A549 (cell line): ENCODE results near the gene RAPGEF6. TPM values are rescaled to one million over a fixed set of nuclear protein-coding genes. Genes with fewer than 3 reads are reported as not detected.

ENCODE experiments used
- ATAC-seq, 2 experiments: fragments of 200-7000 bp in 1 of 2; fragments of >200 bp in 1 of 2; cut with Nextera tagmentation in 1 of 2; cut with Tn5 transposase in 1 of 2; 3 replicates each; pipeline versions ENCODE4 v1.8.0 to v1.9.1; 2018 to 2020; ENCODE audit warnings: mild to moderate bottlenecking in 1 of 2, moderate library complexity in 1 of 2
- CTCF ChIA-PET: fragments of 300-600 bp; sonication (Branson Sonifier 250); formaldehyde crosslinking; extraction: SDS; loops from one replicate; lab custom pipeline; 2021; ENCODE audit warnings: antibody characterized with exemption, inconsistent platforms; lab: Yijun Ruan, JAX
- POLR2A ChIA-PET: fragments of 350-600 bp; formaldehyde crosslinking; extraction: SDS; loops from one replicate; lab custom pipeline; 2021; ENCODE audit warnings: antibody characterized with exemption, inconsistent platforms; lab: Yijun Ruan, JAX
- DNase-seq, 2 experiments: peaks; one replicate each; pipeline versions ENCODE4 v3.0.0 to v3.0.0-alpha.2; 2011 to 2016; ENCODE audit warnings: low read depth in 1 of 2, low spot score in 1 of 2
- FAIRE-seq: peaks from 2 replicates; lab custom pipeline; 2011; peaks lifted over from hg19 to GRCh38; lab: Jason Lieb, UNC
- H3K27ac ChIP-seq, 2 experiments: fragments of >200 bp; sonication (Bioruptor Twin); formaldehyde crosslinking; 3 replicates each; pipeline ENCODE4 v1.5.1; 2016 to 2017
- H3K4me1 ChIP-seq: fragments of >200 bp; sonication (Bioruptor Twin); formaldehyde crosslinking; 3 replicates; pipeline ENCODE4 v1.6.1; 2016
- H3K4me2 ChIP-seq: fragments of >200 bp; sonication (Bioruptor Twin); formaldehyde crosslinking; 3 replicates; pipeline ENCODE4 v1.6.1; 2016
- H3K4me3 ChIP-seq: fragments of >200 bp; sonication (Bioruptor Twin); formaldehyde crosslinking; 3 replicates; pipeline ENCODE4 v1.5.1; 2016
- H3K9me3 ChIP-seq: fragments of >200 bp; sonication (Bioruptor Twin); formaldehyde crosslinking; 3 replicates; pipeline ENCODE4 v1.6.1; 2016
- BHLHE40 ChIP-seq: IDR thresholded peaks from 2 replicates; pipeline ENCODE4 v1.6.1; 2012; ENCODE audit warnings: low read depth, low read length, inconsistent platforms
- CEBPB ChIP-seq, 2 experiments: fragments of >200 bp in 1 of 2; sonication (Bioruptor Twin) in 1 of 2; formaldehyde crosslinking in 1 of 2; IDR thresholded peaks; 2 replicates each; pipeline ENCODE4 v1.6.1; 2012 to 2016
- CHD2 ChIP-seq: fragments of 150-350 bp; IDR thresholded peaks from 2 replicates; pipeline ENCODE4 v1.6.1; 2014; ENCODE audit warnings: low read length; ENCODE audit not compliant: partially characterized antibody
- E2F6 ChIP-seq: IDR thresholded peaks from 2 replicates; pipeline ENCODE4 v1.6.1; 2012; ENCODE audit warnings: low read depth, borderline replicate concordance
- EHF ChIP-seq: fragments of 250-450 bp; sonication (Bioruptor Pico); IDR thresholded peaks from 2 replicates; pipeline ENCODE4 v1.5.0; 2020; ENCODE audit warnings: mild to moderate bottlenecking
- ELK1 ChIP-seq: fragments of 150-350 bp; IDR thresholded peaks from 2 replicates; pipeline ENCODE4 v1.6.1; 2014; ENCODE audit warnings: low read depth, mild to moderate bottlenecking, low read length
- FOSB ChIP-seq: fragments of 250-450 bp; sonication (Bioruptor Pico); IDR thresholded peaks from 2 replicates; pipeline ENCODE4 v1.5.0; 2020; ENCODE audit warnings: mild to moderate bottlenecking, moderate library complexity
- FOSL2 ChIP-seq, 2 experiments: fragments of 450-650 bp in 1 of 2; fragments of >200 bp in 1 of 2; sonication (Bioruptor Twin) in 1 of 2; formaldehyde crosslinking; IDR thresholded peaks; 2 replicates each; pipeline versions ENCODE4 v1.5.0 to v1.6.1; 2016 to 2020; ENCODE audit warnings: mild to moderate bottlenecking in 1 of 2, moderate library complexity in 1 of 2
- FOXS1 ChIP-seq: fragments of 250-450 bp; sonication (Bioruptor Pico); IDR thresholded peaks from 2 replicates; pipeline ENCODE4 v1.5.0; 2020; ENCODE audit warnings: mild to moderate bottlenecking, moderate library complexity
- HEYL ChIP-seq: fragments of 250-450 bp; sonication (Bioruptor Pico); IDR thresholded peaks from 2 replicates; pipeline ENCODE4 v1.8.0; 2021; ENCODE audit warnings: mild to moderate bottlenecking, moderate library complexity
- HOXA7 ChIP-seq: fragments of 250-450 bp; sonication (Bioruptor Pico); IDR thresholded peaks from 2 replicates; pipeline ENCODE4 v1.5.0; 2020; ENCODE audit warnings: mild to moderate bottlenecking, moderate library complexity
- JUN ChIP-seq, 2 experiments: fragments of >200 bp; sonication (Bioruptor Twin); formaldehyde crosslinking; IDR thresholded peaks; 2 replicates in 1 of 2; 3 replicates in 1 of 2; pipeline ENCODE4 v1.6.1; 2016 to 2017
- JUNB ChIP-seq: fragments of >200 bp; sonication (Bioruptor Twin); formaldehyde crosslinking; IDR thresholded peaks from 2 replicates; pipeline ENCODE4 v1.6.1; 2016
- KDM5A ChIP-seq: fragments of 200-600 bp; sonication (generic); IDR thresholded peaks from 2 replicates; pipeline ENCODE4 v1.6.1; 2016; ENCODE audit warnings: antibody characterized with exemption, mild to moderate bottlenecking
- MAFK ChIP-seq: fragments of 450-650 bp; IDR thresholded peaks from 2 replicates; pipeline ENCODE4 v1.6.1; 2014; ENCODE audit not compliant: partially characterized antibody
- NFE2L2 ChIP-seq: fragments of 150-350 bp; conservative IDR thresholded peaks from 2 replicates; pipeline ENCODE4 v1.6.1; 2014; ENCODE audit warnings: low read length
- NR3C1 ChIP-seq: fragments of >200 bp; sonication (Bioruptor Twin); formaldehyde crosslinking; IDR thresholded peaks from 3 replicates; pipeline ENCODE4 v1.6.1; 2017
- PHF8 ChIP-seq: fragments of 200-600 bp; sonication (generic); IDR thresholded peaks from 2 replicates; pipeline ENCODE4 v1.6.1; 2016; ENCODE audit warnings: low read depth, mild to moderate bottlenecking, antibody characterized with exemption, moderate library complexity, borderline replicate concordance
- RAD21 ChIP-seq, 2 experiments: fragments of >200 bp in 1 of 2; sonication (Bioruptor Twin) in 1 of 2; formaldehyde crosslinking in 1 of 2; IDR thresholded peaks in 1 of 2; conservative IDR thresholded peaks in 1 of 2; 2 replicates in 1 of 2; 3 replicates in 1 of 2; pipeline ENCODE4 v1.6.1; 2012 to 2018; ENCODE audit warnings: inconsistent platforms in 1 of 2
- RCOR1 ChIP-seq: fragments of 150-350 bp; IDR thresholded peaks from 2 replicates; pipeline ENCODE4 v1.6.1; 2014; ENCODE audit warnings: antibody characterized with exemption, low read length, low read depth
- RNF2 ChIP-seq: fragments of 200-600 bp; sonication (generic); IDR thresholded peaks from 2 replicates; pipeline ENCODE4 v1.6.1; 2016; ENCODE audit warnings: low read depth, mild to moderate bottlenecking, antibody characterized with exemption, moderate library complexity, borderline replicate concordance
- SMC3 ChIP-seq: fragments of >200 bp; sonication (Bioruptor Twin); formaldehyde crosslinking; IDR thresholded peaks from 3 replicates; pipeline ENCODE4 v1.6.1; 2018; ENCODE audit warnings: inconsistent platforms
- WGBS: methylation state at CpG from one replicate; pipeline ENCODE4 v1.1.6; 2017; ENCODE audit errors: missing lambda C conversion rate; 5-methylcytosine and 5-hydroxymethylcytosine counted together
- polyA plus RNA-seq, 4 experiments: library from polyadenylated mRNA; depleted of rRNA in 3 of 4; stranded (reverse); fragments of >200 nt; fragmentation: RNase III in 1 of 4; extraction: RNeasy Plus Mini Kit Qiagen cat#74134 plus additional on column Dnase treatment in 1 of 4; gene quantifications; 2 replicates in 3 of 4; 3 replicates in 1 of 4; pipeline ENCODE4 v1.2.3, GENCODE V29; 2011 to 2017
- TF ChIP-seq, protein P1 (sequence below): fragments of 250-450 bp; sonication (Bioruptor Pico); IDR thresholded peaks from 2 replicates; pipeline ENCODE4 v1.5.0; 2020; ENCODE audit warnings: low read depth, mild to moderate bottlenecking, moderate library complexity
- TF ChIP-seq, protein P2 (sequence below): fragments of 450-650 bp; IDR thresholded peaks from 2 replicates; pipeline ENCODE4 v1.6.1; 2014; ENCODE audit warnings: antibody characterized with exemption

The RAPGEF6 gene
- polyA plus RNA-seq, 2 of the 4 experiments (the other 2 are of a cell fraction), result 5.9 to 15.2 TPM

GRCh38 chr5:131536850-131537448 lies 98.1 kb downstream of the RAPGEF6 start:
- Histone ChIP-seq H3K27ac (no peak overlapping the region), H3K4me1 (peaks cover 53% of the 10 kb centered on the region), H3K9me3 (no peaks in the 10 kb centered on the region), H3K4me3 (no peak overlapping the region), H3K4me2 (no peak overlapping the region)
- TF ChIP-seq MAFK (peak; percentile 89), JUNB (no peak)
- CTCF ChIA-PET, result no interaction called here
- FAIRE-seq, result no peak
- no peak for ATAC-seq
- 78% methylated on average over 2 of the region's 2 CpGs for WGBS
- POLR2A ChIA-PET, result interaction anchor here (0.6 kb wide), 1 partner anchor 56 kb away, joined by 4 read pairs; no protein-coding TSS in a partner anchor
- no peak for DNase-seq

DNA sequence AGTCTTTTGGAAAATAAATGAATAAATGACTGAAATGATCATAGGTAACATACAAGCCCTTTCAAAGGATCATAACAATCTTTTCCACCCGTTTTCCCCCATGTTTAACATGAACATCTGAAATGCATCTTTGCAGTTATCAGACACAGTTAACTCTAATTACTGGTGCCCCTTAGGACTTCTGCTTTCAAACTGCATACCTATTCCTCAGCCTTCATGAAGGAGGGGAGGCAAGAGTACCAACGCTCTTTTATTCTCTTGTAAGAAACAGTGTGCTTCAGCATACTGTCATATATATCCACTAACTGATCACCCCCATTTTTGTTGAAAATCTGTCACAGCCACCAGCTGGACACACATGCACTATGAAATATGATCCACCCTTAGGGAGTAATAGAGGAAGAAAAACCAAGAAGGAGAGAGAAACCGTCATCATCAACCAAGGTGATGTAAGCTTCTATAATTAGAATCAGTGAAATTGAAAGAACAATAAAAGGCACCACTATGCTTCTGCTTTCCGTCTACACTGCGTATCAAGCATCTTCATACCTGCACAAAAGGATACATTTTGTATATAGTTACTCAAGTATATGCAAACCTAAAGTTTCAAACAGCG lies 98.7 kb downstream of the RAPGEF6 start:
- peaks cover 51% of the 10 kb centered on the region for H3K4me1 ChIP-seq
- no peak overlapping the region for H3K27ac ChIP-seq
- WGBS, result 84% methylated on average over 6 of the region's 6 CpGs
- no peak overlapping the region for H3K4me3 ChIP-seq
- CTCF ChIA-PET, result no interaction called here
- FAIRE-seq (peak; percentile 49), ATAC-seq (no peak), DNase-seq (no peak)
- no peak for TF ChIP-seq KDM5A
- no peak for TF ChIP-seq BHLHE40
- TF ChIP-seq, protein P1, sequence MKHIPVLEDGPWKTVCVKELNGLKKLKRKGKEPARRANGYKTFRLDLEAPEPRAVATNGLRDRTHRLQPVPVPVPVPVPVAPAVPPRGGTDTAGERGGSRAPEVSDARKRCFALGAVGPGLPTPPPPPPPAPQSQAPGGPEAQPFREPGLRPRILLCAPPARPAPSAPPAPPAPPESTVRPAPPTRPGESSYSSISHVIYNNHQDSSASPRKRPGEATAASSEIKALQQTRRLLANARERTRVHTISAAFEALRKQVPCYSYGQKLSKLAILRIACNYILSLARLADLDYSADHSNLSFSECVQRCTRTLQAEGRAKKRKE (CRISPR knock-in tag), result no peak
- TF ChIP-seq FOSB, result no peak
- no peak for TF ChIP-seq RCOR1
- TF ChIP-seq NFE2L2, result no peak
- TF ChIP-seq CHD2, result no peak
- TF ChIP-seq, protein P2, sequence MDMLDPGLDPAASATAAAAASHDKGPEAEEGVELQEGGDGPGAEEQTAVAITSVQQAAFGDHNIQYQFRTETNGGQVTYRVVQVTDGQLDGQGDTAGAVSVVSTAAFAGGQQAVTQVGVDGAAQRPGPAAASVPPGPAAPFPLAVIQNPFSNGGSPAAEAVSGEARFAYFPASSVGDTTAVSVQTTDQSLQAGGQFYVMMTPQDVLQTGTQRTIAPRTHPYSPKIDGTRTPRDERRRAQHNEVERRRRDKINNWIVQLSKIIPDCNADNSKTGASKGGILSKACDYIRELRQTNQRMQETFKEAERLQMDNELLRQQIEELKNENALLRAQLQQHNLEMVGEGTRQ, result no peak
- TF ChIP-seq FOSL2 (IDR thresholded peaks at IDR 0.05), result no peak
- TF ChIP-seq FOSL2 (CRISPR knock-in tag; IDR thresholded peaks at IDR 0.05), result no peak
- TF ChIP-seq PHF8, result no peak
- no peak overlapping the region for H3K4me2 ChIP-seq
- H3K9me3 ChIP-seq, result no peaks in the 10 kb centered on the region
- POLR2A ChIA-PET, result interaction anchor here (0.6 kb wide), 1 partner anchor 55 kb away, joined by 4 read pairs; no protein-coding TSS in a partner anchor

DNA sequence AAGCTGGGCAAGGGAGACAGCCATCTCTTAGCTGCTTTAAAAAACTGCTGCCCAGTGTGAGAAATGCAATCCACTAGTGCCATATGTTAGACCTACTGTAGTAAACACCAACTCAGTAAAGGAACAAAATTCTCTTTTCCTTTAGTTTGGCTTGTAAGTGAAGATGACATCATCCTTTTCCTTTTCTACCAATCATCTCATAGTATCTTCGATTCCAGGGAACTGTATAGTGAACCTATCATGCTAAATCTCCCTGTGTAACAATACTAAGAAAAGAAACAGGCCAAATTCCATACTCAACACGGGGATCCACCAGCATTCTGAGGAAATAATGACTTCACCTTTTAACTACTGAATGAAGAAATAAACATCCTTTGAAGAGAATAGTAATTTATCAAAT lies 100.1 kb downstream of the RAPGEF6 start:
- DNase-seq, result no peak
- ChIA-PET CTCF (no interaction called here), POLR2A (no interaction called here)
- H3K4me1 ChIP-seq, result peaks cover 63% of the 10 kb centered on the region
- WGBS, result 78% methylated on average over 2 of the region's 2 CpGs
- no peak overlapping the region for H3K4me2 ChIP-seq
- no peak overlapping the region for H3K4me3 ChIP-seq
- TF ChIP-seq RNF2 (no peak), EHF (CRISPR knock-in tag) (no peak), FOXS1 (no peak), SMC3 (no peak), FOSL2 (IDR thresholded peaks at IDR 0.05) (no peak), FOSL2 (CRISPR knock-in tag; IDR thresholded peaks at IDR 0.05) (no peak), ELK1 (no peak), PHF8 (no peak), HEYL (CRISPR knock-in tag) (no peak), CEBPB (IDR thresholded peaks at IDR 0.05) (no peak), JUN (IDR thresholded peaks at IDR 0.05) (no peak), HOXA7 (no peak), RAD21 (conservative IDR thresholded peaks at IDR 0.05 in 1 of 2, IDR thresholded peaks at IDR 0.05 in 1 of 2) (no peak), JUNB (no peak), E2F6 (no peak), BHLHE40 (no peak), MAFK (no peak), NR3C1 (no peak)
- no peak overlapping the region for H3K27ac ChIP-seq
- ATAC-seq, result no peak
- FAIRE-seq, result peak; percentile 61
- no peaks in the 10 kb centered on the region for H3K9me3 ChIP-seq
